Jurkat, Clone E6-1 (cell line): ENCODE data around the gene CLINT1. TPM values are rescaled to one million over a fixed set of nuclear protein-coding genes. Genes with fewer than 3 reads are reported as not detected.
"Not testable (repeated sequence)": the region's sequence is repeated elsewhere in the genome, so short reads cannot be mapped to it uniquely, and the experiment has no call there.

ENCODE experiments used
- DNase-seq: peaks from one replicate; pipeline ENCODE4 v3.0.0-alpha.2; 2011; ENCODE audit warnings: low read depth, low spot score
- H3K4me3 ChIP-seq: 2 replicates; pipeline ENCODE4 v1.5.1; 2011; ENCODE audit warnings: mild to moderate bottlenecking, low read length, control low read depth, moderate library complexity
- polyA plus RNA-seq: library from polyadenylated mRNA; unstranded; fragments of >200 nt; gene quantifications from one replicate; pipeline ENCODE4 v1.2.1, GENCODE V29; 2012; ENCODE audit warnings: missing spikeins; ENCODE audit not compliant: insufficient read length, insufficient read depth

Gene CLINT1
- 79.1 TPM for polyA plus RNA-seq

DNA sequence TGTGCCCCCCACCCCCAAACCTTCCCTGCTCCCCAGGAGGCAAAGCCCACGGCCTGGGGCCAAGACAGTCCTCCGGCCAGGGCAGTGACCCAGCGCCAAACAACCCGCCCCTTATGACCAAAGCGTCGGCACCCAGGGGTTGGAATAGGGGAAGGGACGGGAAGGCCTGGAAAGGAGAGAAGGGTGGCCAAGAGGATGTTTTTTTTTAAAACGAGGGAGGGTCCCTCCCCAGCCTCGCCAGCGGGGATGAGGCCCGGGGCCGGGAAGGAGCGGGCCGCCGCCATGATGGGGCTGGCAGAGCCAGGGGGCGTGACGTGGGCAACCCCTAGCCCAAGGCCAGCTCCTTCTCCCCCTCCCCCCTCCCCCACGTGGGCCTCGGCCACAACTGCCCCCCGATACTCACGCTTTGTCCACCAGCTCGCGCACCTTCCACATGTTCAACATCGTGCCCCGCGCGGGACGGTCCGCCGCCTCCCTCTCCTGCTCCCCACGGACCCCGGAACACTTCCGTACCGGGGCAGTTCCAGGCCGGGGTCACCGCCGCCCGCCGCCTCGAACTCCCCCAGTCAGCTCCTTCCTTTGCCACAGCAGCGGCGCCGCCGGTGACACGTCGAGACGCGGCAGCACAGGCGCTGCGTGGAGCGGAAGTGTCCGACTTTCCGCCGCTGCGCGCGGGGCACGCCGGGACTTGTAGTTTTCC, at the start of gene CLINT1:
CLINT1 (minus strand) TSS at position 619 of the 700 bp plus-strand sequence; CDS start at position 444, 175 bp downstream.
- peak; percentile 84 for DNase-seq
- peak within 1 kb of the TSS; percentile 93 for H3K4me3 ChIP-seq

- DNase-seq, result no peak
- no peak overlapping the region for H3K4me3 ChIP-seq
These were observed 49.5 kb upstream of the CLINT1 start for GRCh38 chr5:157908459-157908858.

DNA sequence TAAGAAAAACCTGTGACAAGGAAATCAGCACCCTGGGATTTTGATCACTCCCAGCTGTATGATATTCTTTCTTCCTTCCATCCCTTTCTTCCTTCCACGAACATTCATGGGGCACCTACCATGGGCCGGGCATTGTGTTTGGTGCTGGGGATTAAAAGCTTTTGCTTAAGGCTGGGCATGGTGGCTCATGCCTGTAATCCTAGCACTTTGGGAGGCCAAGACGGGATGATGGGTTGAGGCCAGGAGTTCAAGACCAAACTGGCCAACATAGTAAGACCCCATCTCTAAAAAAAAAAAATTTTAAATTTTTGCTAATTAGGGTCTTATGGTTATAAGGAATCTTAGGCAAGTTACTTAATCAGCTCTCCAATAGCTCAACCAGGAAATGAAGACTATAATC, 48.5 kb upstream of the CLINT1 start:
- DNase-seq, result no peak
- H3K4me3 ChIP-seq, result no peak overlapping the region

DNA sequence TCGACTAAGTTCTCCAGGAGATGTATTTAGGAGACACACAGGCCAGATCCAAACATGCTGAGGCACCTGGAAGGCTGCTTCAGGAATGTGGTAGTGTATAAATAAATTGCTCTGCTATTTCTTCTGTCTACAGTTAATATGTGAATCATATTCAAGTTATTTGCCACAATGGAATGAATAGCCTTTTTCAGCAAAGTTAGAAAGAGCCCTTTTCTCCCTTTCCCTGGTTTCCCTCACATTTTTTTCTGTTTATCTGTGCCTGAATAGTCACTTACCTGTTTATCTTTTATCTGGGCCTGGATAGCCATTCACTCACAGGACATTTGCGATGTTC, 44.1 kb upstream of the CLINT1 start:
- no peak overlapping the region for H3K4me3 ChIP-seq
- no peak for DNase-seq

GRCh38 chr5:157902449-157903116, 43.6 kb upstream of the CLINT1 start:
- H3K4me3 ChIP-seq, result no peak overlapping the region
- no peak for DNase-seq

- no peak overlapping the region for H3K4me3 ChIP-seq
- peak; percentile 49 for DNase-seq
These were observed 41.7 kb upstream of the CLINT1 start for GRCh38 chr5:157900644-157901043.

- no peak overlapping the region for H3K4me3 ChIP-seq
- DNase-seq, result no peak
These were observed 34.7 kb upstream of the CLINT1 start for GRCh38 chr5:157893611-157894010.

DNA sequence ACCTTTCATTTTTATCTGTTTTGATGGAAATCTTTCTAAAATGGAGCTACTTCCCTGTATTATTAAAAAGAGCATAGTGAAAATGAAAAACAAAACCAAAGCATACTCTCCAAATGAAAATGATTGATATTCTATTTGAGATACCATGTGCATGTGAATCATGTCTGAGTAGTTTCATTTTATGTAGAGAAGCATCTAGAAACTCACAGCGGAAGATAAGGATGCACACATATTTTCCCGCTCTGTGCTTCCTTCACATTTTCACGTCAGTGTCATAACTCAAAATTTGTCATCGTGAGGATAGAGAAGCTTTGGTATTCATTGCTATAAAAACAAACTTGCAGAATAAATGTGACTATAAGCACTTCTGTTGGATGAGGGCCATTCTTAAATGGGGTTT, 34.0 kb upstream of the CLINT1 start:
- no peak for DNase-seq
- H3K4me3 ChIP-seq, result no peak overlapping the region

- H3K4me3 ChIP-seq, result no peak overlapping the region
- DNase-seq, result peak; percentile 56
These were observed 32.1 kb upstream of the CLINT1 start for GRCh38 chr5:157890836-157891597.

DNA sequence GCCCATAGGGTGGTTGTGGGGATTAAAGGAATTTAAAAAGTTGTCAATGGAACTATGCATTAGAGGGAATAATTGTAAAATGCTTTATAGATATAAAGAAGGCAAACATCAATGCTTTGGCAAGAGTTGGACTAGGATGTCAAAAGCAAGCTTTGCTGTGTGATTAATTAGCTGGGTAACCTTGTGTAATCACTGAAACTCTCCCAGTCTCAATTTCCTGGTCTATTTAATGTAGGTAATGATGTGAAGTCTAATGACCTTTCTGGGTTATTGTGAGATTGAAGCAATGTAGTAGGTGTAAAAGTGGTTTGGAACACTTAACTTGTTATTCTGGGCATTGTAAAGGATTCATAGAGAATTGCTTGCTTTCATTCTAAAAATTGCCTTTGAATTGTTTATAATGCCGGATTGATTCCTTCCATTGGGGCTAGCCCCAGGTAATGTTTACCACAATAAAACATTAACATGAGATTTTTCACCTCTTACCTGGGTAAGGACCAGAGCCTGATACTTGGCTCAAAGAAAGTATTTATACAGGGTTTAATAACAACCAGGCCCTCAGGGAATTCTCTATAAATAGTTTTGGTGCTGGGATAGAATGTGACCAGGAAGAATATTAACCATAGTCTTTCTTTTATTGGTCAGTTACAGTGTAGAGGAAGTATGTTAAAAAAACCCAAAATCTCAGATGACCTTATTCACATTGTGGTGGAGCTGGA, 30.0 kb upstream of the CLINT1 start:
- no peak overlapping the region for H3K4me3 ChIP-seq

DNA sequence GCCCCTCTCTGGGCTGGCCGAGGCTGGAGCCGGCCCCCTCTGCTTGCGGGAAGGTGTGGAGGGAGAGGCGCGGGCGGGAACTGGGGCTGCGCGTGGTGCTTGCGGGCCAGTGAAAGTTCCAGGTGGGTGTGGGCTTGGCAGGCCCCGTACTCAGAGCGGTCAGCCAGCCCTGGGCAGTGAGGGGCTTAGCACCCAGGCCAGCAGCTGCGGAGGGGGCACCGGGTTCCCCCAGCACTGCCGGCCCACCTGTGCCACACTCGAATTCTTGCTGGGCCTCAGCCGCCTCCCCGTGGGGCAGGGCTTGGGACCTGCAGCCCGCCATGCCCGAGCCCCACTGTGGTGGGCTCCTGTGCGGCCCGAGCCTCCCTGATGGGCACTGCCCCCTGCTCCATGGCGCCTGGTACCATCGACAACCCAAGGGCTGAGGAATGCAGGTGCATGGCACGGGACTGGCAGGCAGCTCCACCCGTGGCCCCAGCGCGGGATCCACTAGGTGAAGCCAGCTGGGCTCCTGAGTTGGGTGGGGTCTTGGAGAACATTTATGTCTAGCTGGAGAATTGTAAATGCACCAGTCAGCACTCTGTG, 27.9 kb upstream of the CLINT1 start:
- no peak for DNase-seq

More for the DNA sequence above, 30.0 kb upstream of the CLINT1 start:
- DNase-seq, result no peak

GRCh38 chr5:157885051-157885450, 26.1 kb upstream of the CLINT1 start:
- not testable (repeated sequence) for H3K4me3 ChIP-seq, DNase-seq

More for the DNA sequence above, 27.9 kb upstream of the CLINT1 start:
- no peak overlapping the region for H3K4me3 ChIP-seq

DNA sequence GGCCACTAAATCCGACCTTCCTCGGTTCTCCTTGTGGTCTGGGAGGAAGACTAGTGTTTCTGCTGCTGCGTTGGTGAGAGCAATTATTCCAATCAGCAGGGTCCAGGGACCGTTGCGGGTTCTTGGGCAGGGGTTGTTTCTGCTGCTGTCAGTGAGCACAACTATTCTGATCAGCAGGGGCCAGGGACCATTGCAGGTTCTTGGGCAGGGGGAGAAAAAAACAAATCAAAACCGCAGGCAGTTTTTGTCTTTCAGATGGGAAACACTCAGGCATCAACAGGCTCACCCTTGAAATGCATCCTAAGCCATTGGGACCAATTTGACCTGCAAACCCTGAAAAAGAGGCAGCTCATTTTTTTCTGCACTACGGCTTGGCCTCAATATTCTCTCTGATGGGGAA, 22.6 kb upstream of the CLINT1 start:
- not testable (repeated sequence) for H3K4me3 ChIP-seq, DNase-seq

DNA sequence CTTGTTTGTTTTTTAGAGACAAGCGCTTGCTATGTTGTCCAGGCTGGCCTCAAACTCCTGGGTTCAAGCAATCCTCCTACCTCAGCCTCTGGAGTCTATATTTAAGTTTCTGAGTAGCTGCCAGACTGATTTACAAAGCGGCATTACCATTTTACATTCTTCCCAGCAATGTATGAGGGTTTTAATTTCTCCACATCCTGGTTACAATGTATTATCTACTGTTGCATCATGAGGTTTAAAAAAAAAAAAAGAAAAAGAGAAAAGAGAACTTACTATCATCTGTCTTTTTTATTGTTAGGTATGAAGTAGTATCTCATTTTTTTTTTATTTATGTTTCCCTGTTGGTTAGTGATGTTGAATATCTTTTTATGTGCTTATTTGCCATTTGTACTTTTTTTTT, 18.9 kb upstream of the CLINT1 start:
- H3K4me3 ChIP-seq, result no peak overlapping the region
- DNase-seq, result no peak

GRCh38 chr5:157874861-157875260, 15.9 kb upstream of the CLINT1 start:
- no peak for DNase-seq
- no peak overlapping the region for H3K4me3 ChIP-seq

- no peak for DNase-seq
- H3K4me3 ChIP-seq, result no peak overlapping the region
These were observed 12.2 kb upstream of the CLINT1 start for GRCh38 chr5:157870837-157871834.

GRCh38 chr5:157867751-157868387, 8.9 kb upstream of the CLINT1 start:
- H3K4me3 ChIP-seq, result no peak overlapping the region
- no peak for DNase-seq

GRCh38 chr5:157866536-157866935, 7.6 kb upstream of the CLINT1 start:
- DNase-seq, result no peak
- H3K4me3 ChIP-seq, result no peak overlapping the region
